ENCODE measurements around the gene PLXDC2. TPM values are rescaled to one million over a fixed set of nuclear protein-coding genes. Genes with fewer than 3 reads are reported as not detected.

The PLXDC2 gene
- total and polyA plus RNA-seq, 2 donors (not counting 1 experiment from before 2014, with no cell fraction given), result 4.2 to 5.1 TPM

- peak in 1 of 2 donors; percentile 41 for DNase-seq (ENCODE audit: low read depth in 2 of 2)
- H3K4me3 ChIP-seq (replicated peaks in 1 of 4; ENCODE audit: control extremely low read depth in 1 of 4, insufficient read depth in 1 of 4, low read depth in 3 of 4, low read length in 4 of 4), result no peak overlapping the region
- no peaks in the 10 kb centered on the region for H3K79me2 ChIP-seq (ENCODE audit: control insufficient read depth, insufficient read depth, low read length)
- H3K4me2 ChIP-seq (ENCODE audit: extremely low read depth, insufficient read depth, low read length), result no peak overlapping the region
- TF ChIP-seq CTCF (conservative IDR thresholded peaks at IDR 0.05 in 1 of 2, IDR thresholded peaks at IDR 0.05 in 1 of 2; ENCODE audit: low read depth in 1 of 2, low read length in 2 of 2) (no peak), EZH2 (IDR thresholded peaks at IDR 0.05; ENCODE audit: low read length, missing control alignments) (no peak)
- H2AFZ ChIP-seq (ENCODE audit: low read length), result no peak overlapping the region
- no peaks in the 10 kb centered on the region for H3K36me3 ChIP-seq (ENCODE audit: control insufficient read depth, insufficient read depth, low read length)
- H3K27me3 ChIP-seq (ENCODE audit: control insufficient read depth, insufficient read depth, low read length), result no peaks in the 10 kb centered on the region
- no peaks in the 10 kb centered on the region for H3K9me3 ChIP-seq (ENCODE audit: control insufficient read depth, insufficient read depth, low read depth, low read length)
- no peak overlapping the region for H3K9ac ChIP-seq (ENCODE audit: insufficient read depth, low read length)
- H4K20me1 ChIP-seq (ENCODE audit: control insufficient read depth, extremely low read depth, insufficient read depth, low read length), result no peaks in the 10 kb centered on the region
- H3K27ac ChIP-seq (ENCODE audit: insufficient read depth, low read length), result no peak overlapping the region
- no peaks in the 10 kb centered on the region for H3K4me1 ChIP-seq (ENCODE audit: control insufficient read depth, extremely low read depth, insufficient read depth, low read length)
Observed at GRCh38 chr10:19832699-19833098, 16.5 kb downstream of the PLXDC2 start.

- H3K4me2 ChIP-seq (ENCODE audit: extremely low read depth, insufficient read depth, low read length), result no peak overlapping the region
- no peak overlapping the region for H2AFZ ChIP-seq (ENCODE audit: low read length)
Observed at GRCh38 chr10:19833170-19833824, 17.1 kb downstream of the PLXDC2 start.

GRCh38 chr10:19835952-19836351 is 19.7 kb downstream of the PLXDC2 start:
- DNase-seq (ENCODE audit: low read depth in 2 of 2), result no peak
- H3K79me2 ChIP-seq (ENCODE audit: control insufficient read depth, insufficient read depth, low read length), result no peaks in the 10 kb centered on the region
- H3K27ac ChIP-seq (ENCODE audit: insufficient read depth, low read length), result no peak overlapping the region
- H4K20me1 ChIP-seq (ENCODE audit: control insufficient read depth, extremely low read depth, insufficient read depth, low read length), result no peaks in the 10 kb centered on the region
- H3K4me1 ChIP-seq (ENCODE audit: control insufficient read depth, extremely low read depth, insufficient read depth, low read length), result no peaks in the 10 kb centered on the region
- no peak overlapping the region for H3K4me2 ChIP-seq (ENCODE audit: extremely low read depth, insufficient read depth, low read length)
- no peak overlapping the region for H3K9ac ChIP-seq (ENCODE audit: insufficient read depth, low read length)
- no peaks in the 10 kb centered on the region for H3K27me3 ChIP-seq (ENCODE audit: control insufficient read depth, insufficient read depth, low read length)
- no peaks in the 10 kb centered on the region for H3K9me3 ChIP-seq (ENCODE audit: control insufficient read depth, insufficient read depth, low read depth, low read length)
- no peak overlapping the region for H2AFZ ChIP-seq (ENCODE audit: low read length)
- TF ChIP-seq EZH2 (IDR thresholded peaks at IDR 0.05; ENCODE audit: low read length, missing control alignments) (no peak), CTCF (conservative IDR thresholded peaks at IDR 0.05 in 1 of 2, IDR thresholded peaks at IDR 0.05 in 1 of 2; ENCODE audit: low read depth in 1 of 2, low read length in 2 of 2) (no peak)
- no peaks in the 10 kb centered on the region for H3K36me3 ChIP-seq (ENCODE audit: control insufficient read depth, insufficient read depth, low read length)
- no peak overlapping the region for H3K4me3 ChIP-seq (replicated peaks in 1 of 4; ENCODE audit: control extremely low read depth in 1 of 4, insufficient read depth in 1 of 4, low read depth in 3 of 4, low read length in 4 of 4)

More at GRCh38 chr10:19833170-19833824, 17.1 kb downstream of the PLXDC2 start:
- Histone ChIP-seq H4K20me1 (ENCODE audit: control insufficient read depth, extremely low read depth, insufficient read depth, low read length) (no peaks in the 10 kb centered on the region), H3K27me3 (ENCODE audit: control insufficient read depth, insufficient read depth, low read length) (no peaks in the 10 kb centered on the region), H3K79me2 (ENCODE audit: control insufficient read depth, insufficient read depth, low read length) (no peaks in the 10 kb centered on the region), H3K4me3 (replicated peaks in 1 of 4; ENCODE audit: control extremely low read depth in 1 of 4, insufficient read depth in 1 of 4, low read depth in 3 of 4, low read length in 4 of 4) (no peak overlapping the region), H3K4me1 (ENCODE audit: control insufficient read depth, extremely low read depth, insufficient read depth, low read length) (no peaks in the 10 kb centered on the region), H3K9ac (ENCODE audit: insufficient read depth, low read length) (no peak overlapping the region), H3K27ac (ENCODE audit: insufficient read depth, low read length) (no peak overlapping the region), H3K9me3 (ENCODE audit: control insufficient read depth, insufficient read depth, low read depth, low read length) (no peaks in the 10 kb centered on the region), H3K36me3 (ENCODE audit: control insufficient read depth, insufficient read depth, low read length) (no peaks in the 10 kb centered on the region)
- peak in 1 of 2 donors; percentile 42 for DNase-seq (ENCODE audit: low read depth in 2 of 2)
- TF ChIP-seq CTCF (conservative IDR thresholded peaks at IDR 0.05 in 1 of 2, IDR thresholded peaks at IDR 0.05 in 1 of 2; ENCODE audit: low read depth in 1 of 2, low read length in 2 of 2) (no peak), EZH2 (IDR thresholded peaks at IDR 0.05; ENCODE audit: low read length, missing control alignments) (no peak)
